Large intestine (tissue), 3 donors: ENCODE data around the gene THSD7A. TPM values are rescaled to one million over a fixed set of nuclear protein-coding genes. Genes with fewer than 3 reads are reported as not detected.

ENCODE experiments used
- DNase-seq, 2 donors: peaks; one replicate each; pipeline versions ENCODE4 v3.0.0 to v3.0.0-alpha.2; 2013
- H3K27ac ChIP-seq: one replicate; pipeline ENCODE4 v1.5.1; 2013; ENCODE audit warnings: low read length
- H3K27me3 ChIP-seq: 2 replicates; pipeline ENCODE4 v1.6.1; 2013; ENCODE audit warnings: low read length; ENCODE audit not compliant: control insufficient read depth, insufficient read depth
- H3K36me3 ChIP-seq: 2 replicates; pipeline ENCODE4 v1.6.1; 2013; ENCODE audit warnings: low read length; ENCODE audit not compliant: control insufficient read depth, insufficient read depth
- H3K4me1 ChIP-seq: one replicate; pipeline ENCODE4 v1.6.1; 2013; ENCODE audit warnings: low read length; ENCODE audit not compliant: control insufficient read depth, insufficient read depth
- H3K4me3 ChIP-seq: one replicate; pipeline ENCODE4 v1.5.1; 2013; ENCODE audit warnings: low read length
- H3K9me3 ChIP-seq: one replicate; pipeline ENCODE4 v1.6.1; 2013; ENCODE audit warnings: mild to moderate bottlenecking, low read depth, low read length, moderate library complexity; ENCODE audit not compliant: control insufficient read depth
- WGBS: methylation state at CpG from one replicate; pipeline ENCODE4 v1.1.5; 2013; ENCODE audit warnings: low lambda C conversion rate; ENCODE audit not compliant: insufficient coverage; 5-methylcytosine and 5-hydroxymethylcytosine counted together
- polyA plus RNA-seq: library from polyadenylated mRNA; unstranded; fragments of 120-200 nt; gene quantifications from one replicate; pipeline ENCODE4 v1.2.1, GENCODE V29; 2013

The THSD7A gene
- polyA plus RNA-seq, 1 donor = 3.7 TPM

GRCh38 chr7:11329626-11330025 lies 502.4 kb downstream of the THSD7A start:
- Histone ChIP-seq H3K4me3 (no peak overlapping the region), H3K27me3 (no peaks in the 10 kb centered on the region), H3K9me3 (no peaks in the 10 kb centered on the region), H3K27ac (no peak overlapping the region), H3K4me1 (no peaks in the 10 kb centered on the region), H3K36me3 (no peaks in the 10 kb centered on the region)
- no CpG with 5 or more reads among the region's 3 CpGs for WGBS
- no peak for DNase-seq

GRCh38 chr7:11328309-11328708 lies 503.7 kb downstream of the THSD7A start:
- no peaks in the 10 kb centered on the region for H3K36me3 ChIP-seq
- no peaks in the 10 kb centered on the region for H3K27me3 ChIP-seq
- H3K4me1 ChIP-seq = no peaks in the 10 kb centered on the region
- H3K9me3 ChIP-seq = no peaks in the 10 kb centered on the region
- no peak overlapping the region for H3K27ac ChIP-seq
- DNase-seq = peak in 1 of 2 donors; percentile 9
- no peak overlapping the region for H3K4me3 ChIP-seq
- WGBS = no CpG with 5 or more reads among the region's 3 CpGs

- no CpG with 5 or more reads among the region's 1 CpG for WGBS
Measured at GRCh38 chr7:11327633-11328032, 504.4 kb downstream of the THSD7A start.

More at GRCh38 chr7:11327633-11328032, 504.4 kb downstream of the THSD7A start:
- H3K4me3 ChIP-seq = no peak overlapping the region
- H3K4me1 ChIP-seq = no peaks in the 10 kb centered on the region
- H3K36me3 ChIP-seq = no peaks in the 10 kb centered on the region
- no peak overlapping the region for H3K27ac ChIP-seq
- no peaks in the 10 kb centered on the region for H3K9me3 ChIP-seq
- no peaks in the 10 kb centered on the region for H3K27me3 ChIP-seq
- no peak for DNase-seq
